Astrocyte (in vitro differentiated cells and primary cell): ENCODE data around the gene EIF3D. TPM values are rescaled to one million over a fixed set of nuclear protein-coding genes. Genes with fewer than 3 reads are reported as not detected.
A peak's percentile ranks its signal among the peaks of the same experiment; 100 is the strongest.

Source experiments
- DNase-seq: peaks from one replicate; pipeline ENCODE4 v3.0.0-alpha.2; 2010; ENCODE audit warnings: low read depth
- FAIRE-seq: peaks from 2 replicates; lab custom pipeline; 2011; peaks lifted over from hg19 to GRCh38; lab: Jason Lieb, UNC
- H2AFZ ChIP-seq: 2 replicates; pipeline ENCODE4 v1.6.0; 2012; ENCODE audit warnings: low read depth, low read length, inconsistent platforms
- H3K27ac ChIP-seq: 2 replicates; pipeline ENCODE4 v1.5.1; 2011; ENCODE audit warnings: low read depth, low read length, inconsistent platforms
- H3K27me3 ChIP-seq: 2 replicates; pipeline ENCODE4 v1.6.0; 2011; ENCODE audit warnings: low read length, inconsistent platforms; ENCODE audit not compliant: insufficient read depth
- H3K36me3 ChIP-seq: 2 replicates; pipeline ENCODE4 v1.5.1; 2011; ENCODE audit warnings: low read length, inconsistent platforms; ENCODE audit not compliant: insufficient read depth
- H3K4me1 ChIP-seq: 2 replicates; pipeline ENCODE4 v1.5.1; 2011; ENCODE audit warnings: low read length, inconsistent platforms; ENCODE audit not compliant: insufficient read depth
- H3K4me2 ChIP-seq: 2 replicates; pipeline ENCODE4 v1.6.0; 2012; ENCODE audit warnings: low read length, inconsistent platforms
- H3K4me3 ChIP-seq: 2 replicates; pipeline ENCODE4 v1.5.1; 2011; ENCODE audit warnings: low read depth, mild to moderate bottlenecking, low read length, inconsistent platforms; ENCODE audit not compliant: insufficient read depth
- H3K79me2 ChIP-seq: 2 replicates; pipeline ENCODE4 v1.6.0; 2012; ENCODE audit warnings: mild to moderate bottlenecking, low read length, inconsistent platforms; ENCODE audit not compliant: insufficient read depth
- H3K9ac ChIP-seq: 2 replicates; pipeline ENCODE4 v1.6.0; 2012; ENCODE audit warnings: mild to moderate bottlenecking, low read length, inconsistent platforms
- H3K9me3 ChIP-seq: 2 replicates; pipeline ENCODE4 v1.5.1; 2012; ENCODE audit warnings: low read depth, mild to moderate bottlenecking, low read length, inconsistent platforms; ENCODE audit not compliant: insufficient read depth
- H4K20me1 ChIP-seq: 2 replicates; pipeline ENCODE4 v1.6.0; 2012; ENCODE audit warnings: low read length, inconsistent platforms; ENCODE audit not compliant: insufficient read depth
- H3K27ac Mint-ChIP-seq: one replicate; pipeline ENCODE4 v1.8.0; 2021; ENCODE audit warnings: mild to moderate bottlenecking, mixed read lengths; ENCODE audit not compliant: unreplicated experiment
- H3K27me3 Mint-ChIP-seq: one replicate; pipeline ENCODE4 v1.8.0; 2021; ENCODE audit warnings: low read depth, mixed read lengths; ENCODE audit not compliant: unreplicated experiment
- H3K36me3 Mint-ChIP-seq: one replicate; pipeline ENCODE4 v1.8.0; 2021; ENCODE audit warnings: low read depth, mixed read lengths; ENCODE audit not compliant: unreplicated experiment
- H3K4me1 Mint-ChIP-seq: one replicate; pipeline ENCODE4 v1.8.0; 2021; ENCODE audit warnings: low read depth, mixed read lengths; ENCODE audit not compliant: unreplicated experiment
- H3K4me3 Mint-ChIP-seq: one replicate; pipeline ENCODE4 v1.8.0; 2021; ENCODE audit warnings: mild to moderate bottlenecking, moderate library complexity, mixed read lengths; ENCODE audit not compliant: unreplicated experiment
- H3K9me3 Mint-ChIP-seq: one replicate; pipeline ENCODE4 v1.8.0; 2021; ENCODE audit warnings: mild to moderate bottlenecking, mixed read lengths; ENCODE audit not compliant: unreplicated experiment
- CTCF ChIP-seq: IDR thresholded peaks from 2 replicates; pipeline ENCODE4 v1.5.1; 2011; ENCODE audit warnings: low read depth, mild to moderate bottlenecking, inconsistent platforms, low read length, moderate library complexity; ENCODE audit not compliant: insufficient read depth
- EZH2 ChIP-seq: IDR thresholded peaks from 2 replicates; pipeline ENCODE4 v1.6.1; 2012; ENCODE audit warnings: mild to moderate bottlenecking, low read length, inconsistent platforms; ENCODE audit not compliant: insufficient read depth
- total RNA-seq: library from RNA; stranded (reverse); gene quantifications from 2 replicates; pipeline ENCODE4 v1.2.1, GENCODE V29; 2021

EIF3D gene
- total RNA-seq, 1 donor from 2014 or later: 168 TPM

GRCh38 chr22:36469094-36469710 lies 59.8 kb downstream of the EIF3D start:
- H3K4me1 Mint-ChIP-seq: peaks cover 58% of the 10 kb centered on the region
- peaks cover 4% of the 10 kb centered on the region for H3K36me3 Mint-ChIP-seq
- Histone ChIP-seq H3K4me3 (no peak overlapping the region), H3K27me3 (no peaks in the 10 kb centered on the region), H2AFZ (no peak overlapping the region), H3K27ac (peak overlapping the region; percentile 22), H3K36me3 (no peaks in the 10 kb centered on the region), H3K4me2 (peak overlapping the region; percentile 18), H3K4me1 (peaks cover 74% of the 10 kb centered on the region), H3K9me3 (no peaks in the 10 kb centered on the region), H3K9ac (peak overlapping the region; percentile 16), H4K20me1 (no peaks in the 10 kb centered on the region), H3K79me2 (peaks cover 38% of the 10 kb centered on the region)
- no peaks in the 10 kb centered on the region for H3K27me3 Mint-ChIP-seq
- H3K4me3 Mint-ChIP-seq: no peak overlapping the region
- FAIRE-seq (no peak), DNase-seq (no peak)
- TF ChIP-seq CTCF: no peak
- TF ChIP-seq EZH2: no peak
- H3K9me3 Mint-ChIP-seq: no peaks in the 10 kb centered on the region
- peak overlapping the region; percentile 77 for H3K27ac Mint-ChIP-seq

- Histone ChIP-seq H3K27me3 (no peaks in the 10 kb centered on the region), H3K9ac (peak overlapping the region; percentile 81), H3K4me3 (peak overlapping the region; percentile 20), H3K9me3 (no peaks in the 10 kb centered on the region), H4K20me1 (no peaks in the 10 kb centered on the region), H3K4me2 (peak overlapping the region; percentile 73), H3K36me3 (no peaks in the 10 kb centered on the region), H3K27ac (peak overlapping the region; percentile 98), H2AFZ (no peak overlapping the region), H3K79me2 (peaks cover 33% of the 10 kb centered on the region), H3K4me1 (peaks cover 74% of the 10 kb centered on the region)
- DNase-seq (peak; percentile 97), FAIRE-seq (peak; percentile 90)
- peak overlapping the region; percentile 99 for H3K27ac Mint-ChIP-seq
- no peaks in the 10 kb centered on the region for H3K27me3 Mint-ChIP-seq
- peak overlapping the region; percentile 62 for H3K4me3 Mint-ChIP-seq
- peaks cover 4% of the 10 kb centered on the region for H3K36me3 Mint-ChIP-seq
- TF ChIP-seq EZH2: no peak
- no peaks in the 10 kb centered on the region for H3K9me3 Mint-ChIP-seq
- H3K4me1 Mint-ChIP-seq: peaks cover 57% of the 10 kb centered on the region
Observed at GRCh38 chr22:36467946-36468345, 61.0 kb downstream of the EIF3D start.

GRCh38 chr22:36467042-36467810 lies 61.7 kb downstream of the EIF3D start:
- Mint-ChIP-seq H3K4me1 (peaks cover 60% of the 10 kb centered on the region), H3K9me3 (no peaks in the 10 kb centered on the region), H3K4me3 (peak overlapping the region; percentile 69), H3K36me3 (peaks cover 4% of the 10 kb centered on the region), H3K27ac (peak overlapping the region; percentile 99), H3K27me3 (no peaks in the 10 kb centered on the region)
- Histone ChIP-seq H3K36me3 (no peaks in the 10 kb centered on the region), H3K4me2 (peak overlapping the region; percentile 73), H3K27me3 (no peaks in the 10 kb centered on the region), H3K4me1 (peaks cover 75% of the 10 kb centered on the region), H3K9me3 (no peaks in the 10 kb centered on the region), H3K9ac (peak overlapping the region; percentile 81), H3K79me2 (peaks cover 33% of the 10 kb centered on the region), H4K20me1 (no peaks in the 10 kb centered on the region), H2AFZ (no peak overlapping the region), H3K27ac (peak overlapping the region; percentile 98), H3K4me3 (peak overlapping the region; percentile 20)
- DNase-seq (peak; percentile 91), FAIRE-seq (peak; percentile 32)
- TF ChIP-seq EZH2: no peak
- TF ChIP-seq CTCF: no peak
